Kidney glomerular epithelial cell (primary cell): Measurements from ENCODE around the gene CRP.
"Not testable (repeated sequence)": the region's sequence is repeated elsewhere in the genome, so short reads cannot be mapped to it uniquely, and the experiment has no call there.

Source experiments
- DNase-seq: peaks from one replicate; lab custom pipeline; 2025; lab: John Stamatoyannopoulos, UW

CRP gene

DNA sequence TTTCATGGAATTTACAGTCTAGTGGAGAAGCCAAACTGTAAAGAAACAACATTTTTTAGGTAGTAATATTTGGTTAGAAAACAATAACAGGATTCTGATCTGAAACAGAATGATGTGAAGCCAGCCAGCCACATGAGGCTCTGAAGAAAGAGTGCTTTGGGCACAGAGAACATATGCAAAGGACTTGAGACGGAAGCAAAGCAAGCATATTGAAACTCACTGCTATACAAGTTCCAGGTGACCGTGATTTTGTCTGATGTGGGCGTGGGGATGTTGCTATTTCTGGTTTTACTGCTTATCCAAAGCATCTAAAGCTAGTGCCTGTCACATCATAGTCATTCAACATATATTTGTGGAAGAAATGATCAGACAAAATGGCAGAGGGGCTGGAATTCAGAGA lies 14.7 kb downstream of the CRP start:
- DNase-seq, result no peak

DNA sequence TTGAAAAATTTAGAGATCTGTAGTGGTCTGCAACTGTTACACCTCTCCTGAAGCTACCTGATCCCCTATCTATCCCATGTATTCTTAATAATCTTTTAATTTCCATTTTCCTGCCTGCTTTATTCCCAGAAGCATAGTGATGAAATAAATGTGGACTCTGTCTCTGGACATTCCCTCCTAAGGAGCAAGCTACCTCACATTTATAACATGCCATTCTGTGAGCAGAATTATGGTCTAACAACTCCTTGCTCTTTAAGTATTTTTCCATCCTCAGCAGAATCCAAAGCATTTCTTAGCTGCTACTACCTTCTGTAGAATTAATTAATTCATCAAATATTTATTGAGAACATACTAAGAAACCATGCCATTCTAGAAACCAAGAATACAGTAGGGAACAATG lies 15.1 kb downstream of the CRP start:
- no peak for DNase-seq

DNA sequence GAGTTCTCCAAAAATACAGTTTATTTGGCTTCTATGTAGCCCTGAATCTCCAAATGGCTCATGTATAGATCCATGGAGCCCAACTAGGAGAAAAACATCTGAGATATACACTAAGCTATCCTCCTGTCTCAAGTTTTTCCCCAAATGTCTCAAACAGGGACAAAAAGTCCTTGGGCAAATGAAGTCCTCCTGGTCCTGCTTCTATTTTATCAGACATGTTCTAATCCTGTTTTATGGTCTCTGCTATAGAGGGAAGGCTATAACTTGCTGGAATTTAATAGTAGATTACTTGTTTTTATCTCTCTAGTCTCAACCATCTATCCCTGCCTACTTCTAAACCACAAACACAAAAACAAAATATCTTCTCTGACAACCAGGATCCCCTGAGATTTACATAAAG lies 26.9 kb downstream of the CRP start:
- DNase-seq, result no peak

DNA sequence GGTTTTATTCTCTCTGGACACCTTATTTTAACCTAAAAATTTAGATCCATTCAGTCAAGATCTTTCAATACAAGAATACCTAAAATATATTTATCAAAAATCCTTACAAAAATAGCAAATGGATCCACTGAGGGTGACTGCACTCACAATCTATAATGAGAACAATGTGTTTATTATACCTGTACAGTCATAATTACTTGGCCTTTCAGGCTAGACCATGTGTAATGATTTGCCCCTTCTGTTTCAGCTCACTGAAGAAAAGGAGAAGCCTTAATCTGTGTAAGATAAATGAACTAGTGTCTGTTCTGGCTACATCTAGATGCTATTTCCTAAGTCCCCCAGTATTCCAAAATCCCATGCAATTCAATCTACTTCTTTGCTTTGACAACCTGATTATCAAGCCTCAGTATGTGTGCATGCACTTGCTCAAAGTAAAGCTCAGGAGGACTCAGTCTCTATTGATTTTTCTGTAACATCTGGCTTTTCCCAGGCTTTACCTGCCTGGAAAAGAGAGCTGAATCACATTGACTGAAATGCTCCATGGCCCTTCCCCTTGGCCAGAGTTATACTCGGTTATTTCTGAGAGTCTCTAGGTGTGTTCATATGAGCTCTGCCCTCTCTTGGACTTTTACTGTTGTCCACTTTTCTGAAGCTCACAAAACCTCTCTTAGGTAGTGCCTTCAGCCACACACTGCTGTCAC lies 27.6 kb downstream of the CRP start:
- no peak for DNase-seq

DNA sequence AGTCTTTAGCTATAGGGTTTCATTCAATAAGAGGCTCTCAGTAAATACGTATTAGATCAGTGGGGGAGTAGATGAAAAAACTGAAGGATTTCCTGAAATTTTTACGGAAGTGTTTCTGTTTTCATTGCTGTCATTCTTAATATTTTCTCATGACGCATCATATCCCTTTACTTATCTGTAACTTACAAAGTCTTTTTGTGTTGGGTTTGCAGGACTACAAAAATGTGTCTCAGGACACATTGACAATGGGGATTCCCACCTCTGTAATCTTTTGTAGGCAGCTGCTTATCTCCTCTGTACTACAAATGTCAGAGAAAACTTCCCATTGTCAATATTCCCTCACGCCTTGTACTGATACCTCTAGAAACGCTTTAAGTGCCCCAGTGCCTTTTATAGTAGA lies 35.5 kb downstream of the CRP start:
- DNase-seq, result no peak

DNA sequence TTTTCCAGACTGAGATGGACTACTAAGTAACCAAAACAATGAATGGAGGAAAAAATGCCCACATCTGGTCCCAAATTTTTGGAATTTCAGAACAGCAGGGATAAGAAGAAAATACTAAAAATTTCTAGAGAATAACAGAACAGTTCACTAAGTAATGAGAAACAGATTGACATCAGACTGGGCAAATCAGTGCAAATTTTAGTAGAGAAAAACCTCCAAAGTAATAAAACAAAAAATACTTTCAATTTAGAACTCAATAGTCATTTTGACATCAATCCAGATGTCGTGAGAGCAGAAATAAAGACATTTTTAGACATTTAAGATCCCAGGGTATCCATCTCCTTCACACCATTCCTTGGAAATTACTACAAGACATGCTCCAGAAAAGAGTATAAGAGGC lies 39.3 kb downstream of the CRP start:
- no peak for DNase-seq

DNA sequence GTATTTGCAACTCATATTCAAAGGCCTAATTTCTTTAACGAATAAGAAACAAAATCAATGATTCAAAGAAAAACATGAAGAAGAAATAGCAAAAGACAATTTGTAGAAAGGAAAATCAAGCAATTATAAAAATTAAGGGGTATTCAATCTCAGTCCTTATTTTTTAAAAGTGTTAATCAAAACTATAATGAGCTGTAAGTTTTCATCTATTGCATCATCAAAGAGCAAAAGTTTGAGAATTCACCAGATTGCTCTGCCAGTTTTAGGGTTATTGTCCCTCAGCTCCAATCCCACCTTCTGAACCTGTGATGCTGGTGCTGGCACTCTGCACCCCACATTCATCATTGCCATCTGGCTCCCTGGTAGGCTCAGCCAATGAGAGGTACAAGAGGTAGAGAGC lies 42.0 kb downstream of the CRP start:
- not testable (repeated sequence) for DNase-seq

DNA sequence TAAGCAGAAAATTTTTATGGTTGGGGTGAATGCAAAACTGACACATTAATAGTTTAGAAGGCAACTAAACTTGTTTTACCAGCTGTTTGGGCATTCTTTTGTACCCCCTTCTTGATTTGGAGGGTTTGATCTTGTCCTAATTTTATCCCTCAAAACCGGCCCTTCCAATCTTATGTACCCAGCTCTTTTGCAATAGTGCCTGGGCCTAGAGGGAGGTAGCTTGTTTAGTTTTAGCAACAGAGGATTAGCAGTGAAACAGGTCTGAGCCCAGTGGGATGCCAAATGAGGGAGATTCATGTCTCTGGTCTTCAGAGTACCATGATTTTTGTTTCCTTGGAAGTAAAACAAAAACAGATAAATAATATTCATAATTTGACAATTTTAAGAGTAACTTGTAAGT lies 45.1 kb downstream of the CRP start:
- no peak for DNase-seq

DNA sequence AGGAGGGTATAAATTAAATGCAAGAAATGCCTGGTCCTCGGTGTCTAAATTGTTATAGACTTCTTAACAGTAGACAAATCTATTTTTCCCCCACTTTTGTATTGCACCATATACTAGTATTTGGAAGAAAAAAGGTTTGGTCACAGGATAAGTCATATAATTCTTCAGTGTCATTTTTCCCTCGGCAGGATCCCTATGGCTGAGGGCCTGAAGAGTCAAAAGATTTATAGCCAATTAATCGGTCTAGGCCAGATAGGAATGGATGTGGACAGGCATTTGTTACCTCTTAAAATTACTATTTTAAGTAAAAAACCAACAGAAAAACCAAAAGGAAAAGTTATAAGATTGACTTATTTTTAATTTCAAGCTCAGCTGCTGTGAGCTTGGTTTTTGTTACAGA lies 45.6 kb downstream of the CRP start:
- DNase-seq, result no peak

DNA sequence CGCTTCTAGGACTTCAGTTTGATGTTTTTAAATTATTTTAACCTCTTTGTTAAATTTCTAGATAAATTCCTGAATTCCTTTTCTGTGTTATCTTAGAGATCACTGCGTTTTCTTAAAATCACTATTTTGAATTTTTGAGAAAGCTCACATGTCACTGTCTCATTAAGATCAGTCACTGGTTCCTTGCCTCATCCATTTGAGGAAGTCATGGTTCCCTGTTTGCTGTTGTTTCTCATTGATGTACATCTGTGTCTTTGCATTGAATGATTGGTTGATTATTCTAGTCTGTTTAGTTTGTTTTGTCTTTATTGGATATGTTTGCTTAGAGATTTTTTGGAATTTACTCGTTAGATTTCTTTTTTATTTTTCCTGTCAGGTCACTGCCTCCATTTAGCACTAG lies 50.1 kb downstream of the CRP start:
- DNase-seq, result no peak

DNA sequence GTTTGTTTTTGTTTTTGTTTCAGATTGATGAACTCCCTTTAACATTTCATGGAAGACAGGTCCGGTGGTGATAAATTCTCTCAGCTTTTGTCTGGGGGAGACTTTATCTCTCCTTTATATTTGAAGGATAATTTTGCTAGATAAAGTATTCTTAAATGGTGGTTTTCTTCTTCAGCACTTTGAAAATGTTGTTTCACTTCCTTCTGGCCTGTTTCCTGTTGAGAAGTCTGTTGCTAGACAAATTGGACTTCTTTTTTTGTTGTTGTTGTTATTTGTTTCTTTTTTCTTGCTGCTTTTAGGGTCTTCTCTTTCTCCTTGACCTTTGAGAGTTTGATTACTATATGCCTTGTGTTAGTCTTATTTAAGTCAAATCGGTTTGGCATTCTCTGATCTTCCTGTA lies 50.8 kb downstream of the CRP start:
- DNase-seq, result no peak
